Measurements from ENCODE around the gene ATF6. TPM values are rescaled to one million over a fixed set of nuclear protein-coding genes. Genes with fewer than 3 reads are reported as not detected.

ATF6 gene
- total and polyA plus RNA-seq, 2 of the 8 experiments (the other 6 are each of a cell fraction or from before 2014, with no cell fraction given) = 4.6 to 10.0 TPM

DNA sequence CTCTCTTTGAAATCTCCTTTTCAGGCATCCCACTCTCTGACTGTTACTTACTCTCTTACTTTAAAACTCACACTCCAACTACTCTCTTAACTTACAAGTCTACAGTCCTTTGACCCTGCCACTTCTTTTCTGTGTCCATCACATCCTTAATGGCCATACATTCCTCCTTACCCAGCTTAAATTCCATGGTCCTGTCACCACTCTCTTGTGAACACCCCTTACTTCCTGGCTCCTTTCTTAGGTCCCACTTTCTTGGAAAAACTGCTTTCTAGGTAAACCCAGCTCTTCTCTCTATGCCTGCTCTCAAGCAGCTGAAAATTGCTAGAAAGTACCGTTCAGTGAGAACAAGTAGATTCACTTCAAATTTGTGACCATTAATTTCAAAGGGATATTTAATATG lies 148.5 kb downstream of the ATF6 start:
- Histone ChIP-seq H3K4ac (replicated peaks; ENCODE audit: insufficient read length, low read depth, low read length) (no peak overlapping the region), H3K9me3 (ENCODE audit: insufficient read depth in 2 of 2, low read depth in 1 of 2, low read length in 1 of 2) (peaks cover 0 to 2% of the 10 kb centered on the region in 2 experiments; a peak in 1 of 4 replicates)
- no peak for FAIRE-seq

More for the DNA sequence above, 148.5 kb downstream of the ATF6 start:
- H3K23ac ChIP-seq (ENCODE audit: insufficient read length) = no peak overlapping the region
- H2BK12ac ChIP-seq (ENCODE audit: low read depth, low read length) = no peak overlapping the region
- H3K4me3 ChIP-seq (ENCODE audit: extremely low read depth in 1 of 4, insufficient read depth in 2 of 4, low read depth in 3 of 4, low read length in 4 of 4) = no peak overlapping the region
- H3K36me3 ChIP-seq (ENCODE audit: control insufficient read depth in 2 of 4, insufficient read depth in 4 of 4, low read length in 3 of 4) = no peaks in the 10 kb centered on the region; a peak in 2 of 8 replicates
- H2BK5ac ChIP-seq (ENCODE audit: low read depth, low read length) = no peak overlapping the region
- H3K27ac ChIP-seq (ENCODE audit: low read depth, low read length) = no peak overlapping the region
- WGBS, 2 experiments (ENCODE audit: extremely low coverage in 1 of 2, insufficient coverage in 1 of 2, insufficient read length in 1 of 2, insufficient replicate concordance in 2 of 2, low coverage in 1 of 2, low lambda C conversion rate in 2 of 2, missing lambda C conversion rate in 1 of 2) = 96% methylated on average over 1 of the region's 1 CpG; no CpG with 5 or more reads in 1 of the 2 experiments
- no peak for DNase-seq (ENCODE audit: low read depth in 1 of 2, low spot score in 2 of 2)
- no peaks in the 10 kb centered on the region for H4K20me1 ChIP-seq (replicated peaks in 1 of 2; ENCODE audit: control insufficient read depth in 1 of 2, insufficient read depth in 2 of 2, low read length in 2 of 2)
- TF ChIP-seq CEBPB (IDR thresholded peaks at IDR 0.05; ENCODE audit: low read depth, low read length) (no peak), JUND (IDR thresholded peaks at IDR 0.05; ENCODE audit: low read length) (no peak), SIX5 (IDR thresholded peaks at IDR 0.05; ENCODE audit: low read depth, low read length) (no peak), PHF8 (conservative IDR thresholded peaks at IDR 0.05; ENCODE audit: low read depth, low read length) (no peak), ASH2L (IDR thresholded peaks at IDR 0.05; ENCODE audit: low read length) (no peak), KDM1A (IDR thresholded peaks at IDR 0.05; ENCODE audit: borderline replicate concordance, low read length) (no peak), SP1 (IDR thresholded peaks at IDR 0.05; ENCODE audit: low read depth, low read length) (no peak), TAF1 (IDR thresholded peaks at IDR 0.05; ENCODE audit: low read depth, low read length) (no peak), RFX5 (IDR thresholded peaks at IDR 0.05; ENCODE audit: borderline replicate concordance, low read depth, low read length) (no peak), SIN3A (conservative IDR thresholded peaks at IDR 0.05 in 1 of 2, IDR thresholded peaks at IDR 0.05 in 1 of 2; ENCODE audit: low read depth in 1 of 2, low read length in 2 of 2) (no peak)
- TF ChIP-seq, protein P1, sequence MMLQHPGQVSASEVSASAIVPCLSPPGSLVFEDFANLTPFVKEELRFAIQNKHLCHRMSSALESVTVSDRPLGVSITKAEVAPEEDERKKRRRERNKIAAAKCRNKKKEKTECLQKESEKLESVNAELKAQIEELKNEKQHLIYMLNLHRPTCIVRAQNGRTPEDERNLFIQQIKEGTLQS (IDR thresholded peaks at IDR 0.05; ENCODE audit: insufficient read depth, low read depth, low read length) = no peak
- no peaks in the 10 kb centered on the region for H3K27me3 ChIP-seq (replicated peaks in 1 of 4; ENCODE audit: control insufficient read depth in 3 of 4, extremely low read depth in 1 of 4, insufficient read depth in 3 of 4, low read length in 3 of 4)
- H4K8ac ChIP-seq (ENCODE audit: extremely low read depth, insufficient read depth, low read length) = no peak overlapping the region
- H3K79me1 ChIP-seq (ENCODE audit: low read depth, low read length) = no peaks in the 10 kb centered on the region
- no peak overlapping the region for H3K18ac ChIP-seq (ENCODE audit: extremely low read depth, low read length)
- no peak overlapping the region for H3K9ac ChIP-seq (replicated peaks in 1 of 4; ENCODE audit: extremely low read depth in 1 of 4, low read depth in 3 of 4, low read length in 3 of 4)
- POLR2A ChIA-PET (ENCODE audit: partially characterized antibody) = interaction anchor here (1.5 kb wide), 1 partner anchor 109 kb away, joined by 3 read pairs; the partner anchor contains the start of gene OLFML2B
- H2AFZ ChIP-seq (ENCODE audit: low read length) = no peak overlapping the region
- no peaks in the 10 kb centered on the region for H3K79me2 ChIP-seq (ENCODE audit: control insufficient read depth in 1 of 2, insufficient read depth in 2 of 2, low read length in 2 of 2)
- no peak overlapping the region for H2BK120ac ChIP-seq (replicated peaks; ENCODE audit: low read depth, low read length)
- H3K23me2 ChIP-seq (ENCODE audit: low read depth, low read length) = no peaks in the 10 kb centered on the region
- no peak overlapping the region for H2BK15ac ChIP-seq (ENCODE audit: low read length)
- peak overlapping the region; percentile 49 for H3K56ac ChIP-seq (replicated peaks; ENCODE audit: insufficient read length, low read depth, low read length)
- no peak overlapping the region for H4K91ac ChIP-seq (replicated peaks; ENCODE audit: insufficient read length, low read length)
- CTCF ChIA-PET (ENCODE audit: partially characterized antibody) = interaction anchor here (0.7 to 1.1 kb wide), 3 partner anchors 9 to 123 kb away, joined by 3 to 4 read pairs (median 4); partner anchors contain the start of gene OLFML2B
- no peak overlapping the region for H3K14ac ChIP-seq (ENCODE audit: insufficient read length)
- H4K5ac ChIP-seq (ENCODE audit: insufficient read length, low read depth, low read length) = no peak overlapping the region
- no peaks in the 10 kb centered on the region for H3K4me1 ChIP-seq (replicated peaks in 1 of 4; ENCODE audit: control insufficient read depth in 3 of 4, insufficient read depth in 4 of 4, low read length in 3 of 4)
- no peak overlapping the region for H2AK5ac ChIP-seq (ENCODE audit: low read depth, low read length)
- H3K4me2 ChIP-seq (ENCODE audit: insufficient read depth in 1 of 2, low read depth in 2 of 2, low read length in 2 of 2) = no peak overlapping the region
- H2BK20ac ChIP-seq (ENCODE audit: low read length) = no peak overlapping the region

Data from H1 (cell line).